IPS-18a (cell line): Measurements from ENCODE around the gene PSME2.

ENCODE experiments used
- H3K27ac ChIP-seq: one replicate; pipeline ENCODE4 v1.5.1; 2013; ENCODE audit warnings: low read length
- H3K27me3 ChIP-seq: one replicate; pipeline ENCODE4 v1.6.1; 2013; ENCODE audit warnings: mild to moderate bottlenecking, low read length; ENCODE audit not compliant: control insufficient read depth, insufficient read depth
- H3K36me3 ChIP-seq: one replicate; pipeline ENCODE4 v1.6.1; 2013; ENCODE audit warnings: low read depth, low read length; ENCODE audit not compliant: control insufficient read depth
- H3K4me1 ChIP-seq: one replicate; pipeline ENCODE4 v1.6.1; 2013; ENCODE audit warnings: low read depth, low read length; ENCODE audit not compliant: control insufficient read depth
- H3K4me3 ChIP-seq: one replicate; pipeline ENCODE4 v1.5.1; 2013; ENCODE audit warnings: low read length
- H3K9ac ChIP-seq: one replicate; pipeline ENCODE4 v1.6.1; 2013; ENCODE audit warnings: mild to moderate bottlenecking, low read length, moderate library complexity
- H3K9me3 ChIP-seq: one replicate; pipeline ENCODE4 v1.6.1; 2013; ENCODE audit warnings: low read depth, low read length; ENCODE audit not compliant: control insufficient read depth

Gene PSME2

DNA sequence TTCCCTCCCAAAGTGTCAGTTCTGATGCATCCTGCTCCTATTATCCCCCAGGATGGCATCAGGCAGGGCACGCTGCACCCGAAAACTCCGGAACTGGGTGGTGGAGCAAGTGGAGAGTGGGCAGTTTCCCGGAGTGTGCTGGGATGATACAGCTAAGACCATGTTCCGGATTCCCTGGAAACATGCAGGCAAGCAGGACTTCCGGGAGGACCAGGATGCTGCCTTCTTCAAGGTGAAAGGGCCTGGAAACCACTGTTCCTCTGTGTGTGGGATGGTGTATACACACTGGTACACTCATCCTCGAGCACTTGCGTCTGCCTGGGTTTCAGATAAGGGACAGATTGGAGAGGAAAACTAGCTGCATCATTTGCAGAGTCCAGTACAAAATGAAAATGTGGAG, 15.7 kb upstream of the PSME2 start:
- H3K36me3 ChIP-seq, result peaks cover 32% of the 10 kb centered on the region
- H3K4me3 ChIP-seq, result no peak overlapping the region
- H3K27ac ChIP-seq, result no peak overlapping the region

DNA sequence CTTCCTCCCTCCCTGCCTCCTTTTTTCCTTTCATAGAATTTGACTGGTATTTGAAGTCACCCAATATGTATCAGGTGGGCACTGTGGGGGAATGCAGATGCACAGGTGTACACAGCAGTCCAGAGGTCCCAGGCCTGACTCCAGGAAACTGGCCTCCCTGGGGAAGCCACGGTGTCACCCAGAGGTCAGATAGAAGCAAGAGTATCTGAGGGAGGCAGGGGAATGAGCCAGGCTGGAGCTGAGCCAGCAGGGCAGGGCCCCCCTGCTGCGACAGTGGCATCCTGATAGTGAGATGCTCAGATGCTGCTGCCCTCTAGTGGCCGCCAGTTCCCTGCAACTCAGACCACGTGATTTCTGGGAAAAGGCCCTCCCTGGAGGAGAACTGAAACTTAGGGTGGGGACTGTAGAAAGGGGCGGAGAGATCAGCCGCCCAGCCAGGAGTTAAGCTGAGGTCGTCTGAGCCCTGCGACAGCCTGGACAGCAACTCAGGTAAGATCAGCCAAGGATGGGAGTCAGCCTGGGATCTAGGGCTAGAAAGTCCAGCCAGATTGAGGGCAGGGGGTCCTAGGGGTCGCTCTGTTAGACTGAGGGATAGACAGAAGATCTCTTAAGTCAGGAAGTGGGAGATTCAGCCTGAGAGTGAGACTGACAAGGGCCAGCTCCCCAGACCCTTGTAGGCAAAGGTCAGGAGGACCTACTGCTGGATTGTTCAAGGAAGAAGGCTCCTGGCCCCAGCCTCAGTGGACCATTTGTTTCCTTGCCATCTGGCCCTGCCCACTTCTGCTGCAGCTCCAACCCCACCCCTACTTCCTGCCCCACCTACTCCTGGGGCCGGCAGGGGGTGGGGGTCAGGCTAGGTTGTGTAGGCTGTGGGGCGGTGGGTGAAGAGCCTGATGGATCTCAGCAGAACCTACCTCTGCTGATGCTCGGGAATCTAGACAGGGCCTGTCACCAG, 14.7 kb upstream of the PSME2 start, which contains the start of gene IRF9:
IRF9 (plus strand) TSS at position 416 of the 955 bp plus-strand sequence. CDS start 880 bp downstream, outside the sequence.
- Histone ChIP-seq H3K9ac (no peak within 1 kb of the TSS), H3K27ac (no peak within 1 kb of the TSS), H3K4me1 (peaks cover 6% of the 10 kb centered on the region), H3K36me3 (peaks cover 37% of the 10 kb centered on the region), H3K27me3 (no peaks in the 10 kb centered on the region), H3K4me3 (peak within 1 kb of the TSS; percentile 35), H3K9me3 (no peaks in the 10 kb centered on the region)

More for the DNA sequence above, 15.7 kb upstream of the PSME2 start:
- H3K27me3 ChIP-seq, result no peaks in the 10 kb centered on the region
- H3K9me3 ChIP-seq, result no peaks in the 10 kb centered on the region
- H3K9ac ChIP-seq, result no peak overlapping the region
- H3K4me1 ChIP-seq, result peaks cover 6% of the 10 kb centered on the region

DNA sequence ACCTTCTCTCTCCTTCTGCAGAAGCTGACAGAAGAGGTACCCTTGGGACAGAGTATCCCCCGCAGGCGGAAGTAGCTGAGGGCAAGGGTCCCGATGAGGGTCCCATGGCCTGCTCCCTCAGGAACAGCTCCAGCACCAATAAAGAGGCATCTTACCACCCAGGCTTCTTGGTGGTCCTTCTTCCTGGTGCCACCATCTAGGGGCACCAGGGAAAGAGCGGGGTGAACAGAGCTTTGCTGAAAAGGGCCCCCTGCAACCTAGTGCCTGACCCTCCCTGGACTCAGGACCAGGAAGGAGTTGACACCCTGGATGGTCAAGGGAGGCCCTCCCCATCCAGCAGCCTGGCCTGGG, 14.1 kb upstream of the PSME2 start:
- no peak overlapping the region for H3K27ac ChIP-seq
- H3K27me3 ChIP-seq, result no peaks in the 10 kb centered on the region
- H3K9me3 ChIP-seq, result no peaks in the 10 kb centered on the region
- no peak overlapping the region for H3K4me3 ChIP-seq
- peaks cover 6% of the 10 kb centered on the region for H3K4me1 ChIP-seq
- peaks cover 44% of the 10 kb centered on the region for H3K36me3 ChIP-seq
- no peak overlapping the region for H3K9ac ChIP-seq

DNA sequence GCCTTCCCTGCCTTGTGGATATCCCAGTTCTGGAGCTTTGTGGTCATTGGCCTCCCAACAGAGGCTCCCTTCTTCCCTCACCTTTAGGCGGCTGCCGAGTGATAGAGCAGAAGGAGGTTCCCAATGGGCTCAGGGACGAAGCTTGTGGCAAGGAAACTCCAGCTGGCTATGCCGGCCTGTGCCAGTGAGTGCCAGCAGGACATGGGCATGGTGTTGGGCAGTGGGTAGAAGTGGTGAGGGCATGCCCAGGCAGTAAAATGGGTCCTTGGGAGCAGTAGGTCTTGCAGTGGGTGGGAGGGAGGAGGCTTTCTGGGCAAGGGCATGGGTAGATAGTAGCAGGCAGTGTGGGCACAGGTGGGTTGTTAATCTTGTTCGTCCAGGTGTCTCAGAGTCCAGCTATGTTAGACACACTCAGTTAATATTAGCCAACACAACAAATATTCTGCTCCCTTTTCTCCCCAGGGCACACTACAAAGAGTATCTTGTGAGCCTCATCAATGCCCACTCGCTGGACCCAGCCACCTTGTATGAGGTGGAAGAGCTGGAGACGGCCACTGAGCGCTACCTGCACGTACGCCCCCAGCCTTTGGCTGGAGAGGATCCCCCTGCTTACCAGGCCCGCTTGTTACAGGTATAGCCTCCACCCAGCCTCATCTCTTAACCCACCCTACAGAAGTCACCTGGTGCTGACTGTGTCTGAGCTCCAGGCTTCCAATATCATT, 13.5 kb upstream of the PSME2 start:
- Histone ChIP-seq H3K36me3 (peaks cover 45% of the 10 kb centered on the region), H3K27me3 (no peaks in the 10 kb centered on the region), H3K9me3 (no peaks in the 10 kb centered on the region), H3K9ac (no peak overlapping the region), H3K4me1 (peaks cover 6% of the 10 kb centered on the region), H3K4me3 (no peak overlapping the region), H3K27ac (no peak overlapping the region)

DNA sequence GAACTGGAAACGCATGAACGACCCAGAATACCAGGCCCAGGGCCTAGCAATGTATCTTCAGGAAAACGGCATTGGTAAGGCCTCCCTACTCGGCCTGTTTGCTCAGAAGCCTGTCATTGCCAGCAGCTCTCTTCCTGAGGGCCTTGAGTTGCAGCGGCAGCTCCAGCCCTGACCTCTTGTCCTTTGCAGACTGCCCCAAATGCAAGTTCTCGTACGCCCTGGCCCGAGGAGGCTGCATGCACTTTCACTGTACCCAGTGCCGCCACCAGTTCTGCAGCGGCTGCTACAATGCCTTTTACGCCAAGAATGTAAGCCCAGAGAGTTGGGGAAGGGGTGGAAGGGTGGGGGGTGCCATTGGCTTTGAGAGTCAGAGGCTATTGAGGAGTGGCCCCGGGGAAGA, 10.9 kb upstream of the PSME2 start:
- H3K27me3 ChIP-seq, result no peaks in the 10 kb centered on the region
- no peak overlapping the region for H3K27ac ChIP-seq
- H3K9me3 ChIP-seq, result no peaks in the 10 kb centered on the region
- peaks cover 6% of the 10 kb centered on the region for H3K4me1 ChIP-seq
- no peak overlapping the region for H3K4me3 ChIP-seq
- peaks cover 50% of the 10 kb centered on the region for H3K36me3 ChIP-seq
- no peak overlapping the region for H3K9ac ChIP-seq

DNA sequence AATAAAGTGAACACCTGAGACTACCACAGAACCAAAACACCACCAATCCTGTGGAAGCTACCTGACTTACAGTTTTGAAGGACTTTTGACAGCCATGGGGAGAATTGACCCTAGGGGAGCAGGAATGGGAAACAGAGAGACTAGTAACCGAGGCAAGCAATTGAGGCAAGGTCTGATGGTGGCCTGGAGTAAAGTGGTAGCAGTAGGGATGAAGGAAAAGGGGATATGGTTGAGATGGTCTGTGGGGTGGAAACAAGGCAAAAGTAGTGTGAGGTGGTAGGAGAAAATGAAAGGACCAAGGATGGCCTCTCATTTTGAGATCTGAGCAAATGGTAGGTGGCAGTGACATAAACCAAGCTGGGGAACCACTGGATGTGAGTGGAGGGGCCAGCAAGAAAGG, 10.4 kb upstream of the PSME2 start:
- Histone ChIP-seq H3K4me1 (peaks cover 6% of the 10 kb centered on the region), H3K36me3 (peaks cover 53% of the 10 kb centered on the region), H3K9me3 (no peaks in the 10 kb centered on the region), H3K27ac (no peak overlapping the region), H3K9ac (no peak overlapping the region), H3K4me3 (no peak overlapping the region), H3K27me3 (no peaks in the 10 kb centered on the region)

DNA sequence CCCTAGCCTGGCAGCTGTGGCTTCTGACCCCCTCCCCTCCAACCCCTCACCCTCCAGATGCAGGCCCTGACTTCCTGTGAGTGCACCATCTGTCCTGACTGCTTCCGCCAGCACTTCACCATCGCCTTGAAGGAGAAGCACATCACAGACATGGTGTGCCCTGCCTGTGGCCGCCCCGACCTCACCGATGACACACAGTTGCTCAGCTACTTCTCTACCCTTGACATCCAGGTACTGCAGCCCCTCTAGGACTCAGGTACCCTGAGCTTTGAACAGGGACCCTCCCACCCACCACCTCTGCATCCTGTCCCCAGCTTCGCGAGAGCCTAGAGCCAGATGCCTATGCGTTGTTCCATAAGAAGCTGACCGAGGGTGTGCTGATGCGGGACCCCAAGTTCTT, 8.7 kb upstream of the PSME2 start:
- H3K9ac ChIP-seq, result no peak overlapping the region
- no peak overlapping the region for H3K27ac ChIP-seq
- H3K27me3 ChIP-seq, result no peaks in the 10 kb centered on the region
- no peaks in the 10 kb centered on the region for H3K4me1 ChIP-seq
- H3K4me3 ChIP-seq, result no peak overlapping the region
- H3K36me3 ChIP-seq, result peaks cover 63% of the 10 kb centered on the region
- H3K9me3 ChIP-seq, result no peaks in the 10 kb centered on the region

DNA sequence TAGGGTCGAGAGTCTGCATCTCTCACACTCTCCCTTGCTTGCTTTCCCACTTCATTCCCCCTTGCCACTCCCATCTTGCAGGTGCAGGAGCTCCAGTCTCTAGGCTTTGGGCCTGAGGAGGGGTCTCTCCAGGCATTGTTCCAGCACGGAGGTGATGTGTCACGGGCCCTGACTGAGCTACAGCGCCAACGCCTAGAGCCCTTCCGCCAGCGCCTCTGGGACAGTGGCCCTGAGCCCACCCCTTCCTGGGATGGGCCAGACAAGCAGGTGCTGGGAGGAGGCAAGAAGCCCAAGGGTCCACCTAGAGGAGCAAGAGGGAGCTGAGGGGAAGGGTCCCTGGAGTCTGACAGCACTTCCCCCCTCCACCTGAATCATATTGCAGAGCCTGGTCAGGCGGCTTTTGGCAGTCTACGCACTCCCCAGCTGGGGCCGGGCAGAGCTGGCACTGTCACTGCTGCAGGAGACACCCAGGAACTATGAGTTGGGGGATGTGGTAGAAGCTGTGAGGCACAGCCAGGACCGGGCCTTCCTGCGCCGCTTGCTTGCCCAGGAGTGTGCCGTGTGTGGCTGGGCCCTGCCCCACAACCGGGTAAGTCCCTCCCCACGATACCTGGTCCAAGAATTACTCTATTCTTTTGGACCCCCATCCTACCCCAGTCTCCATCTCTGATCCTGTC, 5.1 kb upstream of the PSME2 start:
- Histone ChIP-seq H3K4me3 (no peak overlapping the region), H3K9me3 (no peaks in the 10 kb centered on the region), H3K9ac (no peak overlapping the region), H3K27ac (no peak overlapping the region), H3K4me1 (peaks cover 3% of the 10 kb centered on the region), H3K27me3 (no peaks in the 10 kb centered on the region), H3K36me3 (peaks cover 51% of the 10 kb centered on the region)

DNA sequence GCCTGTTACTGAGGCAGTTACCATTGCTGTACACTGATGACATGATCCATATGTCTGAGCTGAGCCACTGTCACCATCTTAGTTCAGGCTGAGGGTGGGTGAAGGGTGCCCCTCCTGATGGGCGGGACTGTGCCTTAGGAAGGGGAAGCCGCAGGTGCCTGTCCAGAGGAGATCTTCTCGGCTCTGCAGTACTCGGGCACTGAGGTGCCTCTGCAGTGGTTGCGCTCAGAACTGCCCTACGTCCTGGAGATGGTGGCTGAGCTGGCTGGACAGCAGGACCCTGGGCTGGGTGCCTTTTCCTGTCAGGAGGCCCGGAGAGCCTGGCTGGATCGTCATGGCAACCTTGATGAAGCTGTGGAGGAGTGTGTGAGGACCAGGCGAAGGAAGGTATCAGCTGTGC, 4.6 kb upstream of the PSME2 start:
- Histone ChIP-seq H3K27me3 (no peaks in the 10 kb centered on the region), H3K4me3 (no peak overlapping the region), H3K4me1 (peaks cover 3% of the 10 kb centered on the region), H3K9ac (no peak overlapping the region), H3K36me3 (peaks cover 50% of the 10 kb centered on the region), H3K9me3 (no peaks in the 10 kb centered on the region), H3K27ac (no peak overlapping the region)

DNA sequence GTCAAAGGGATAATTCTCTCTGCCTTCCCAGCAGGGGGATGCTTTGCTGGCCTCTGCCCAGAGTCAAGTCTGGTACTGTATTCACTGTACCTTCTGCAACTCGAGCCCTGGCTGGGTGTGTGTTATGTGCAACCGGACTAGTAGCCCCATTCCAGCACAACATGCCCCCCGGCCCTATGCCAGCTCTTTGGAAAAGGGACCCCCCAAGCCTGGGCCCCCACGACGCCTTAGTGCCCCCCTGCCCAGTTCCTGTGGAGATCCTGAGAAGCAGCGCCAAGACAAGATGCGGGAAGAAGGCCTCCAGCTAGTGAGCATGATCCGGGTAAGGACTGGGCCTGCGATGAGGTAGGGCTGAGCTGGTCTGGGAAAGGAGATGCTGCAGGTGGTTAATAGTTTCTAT, 4.2 kb upstream of the PSME2 start:
- peaks cover 45% of the 10 kb centered on the region for H3K36me3 ChIP-seq
- no peaks in the 10 kb centered on the region for H3K9me3 ChIP-seq
- no peak overlapping the region for H3K27ac ChIP-seq
- no peaks in the 10 kb centered on the region for H3K27me3 ChIP-seq
- H3K9ac ChIP-seq, result no peak overlapping the region
- no peak overlapping the region for H3K4me3 ChIP-seq
- peaks cover 6% of the 10 kb centered on the region for H3K4me1 ChIP-seq

DNA sequence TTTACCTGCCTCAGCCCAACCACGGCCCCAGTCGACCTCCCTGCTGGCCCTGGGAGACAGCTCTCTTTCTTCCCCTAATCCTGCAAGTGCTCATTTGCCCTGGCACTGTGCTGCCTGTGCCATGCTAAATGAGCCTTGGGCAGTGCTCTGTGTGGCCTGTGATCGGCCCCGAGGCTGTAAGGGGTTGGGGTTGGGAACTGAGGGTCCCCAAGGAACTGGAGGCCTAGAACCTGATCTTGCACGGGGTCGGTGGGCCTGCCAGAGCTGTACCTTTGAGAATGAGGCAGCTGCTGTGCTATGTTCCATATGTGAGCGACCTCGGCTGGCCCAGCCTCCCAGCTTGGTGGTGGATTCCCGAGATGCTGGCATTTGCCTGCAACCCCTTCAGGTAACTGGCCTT, 3.7 kb upstream of the PSME2 start:
- Histone ChIP-seq H3K36me3 (peaks cover 40% of the 10 kb centered on the region), H3K27me3 (no peaks in the 10 kb centered on the region), H3K9me3 (no peaks in the 10 kb centered on the region), H3K9ac (no peak overlapping the region), H3K27ac (no peak overlapping the region), H3K4me1 (peaks cover 8% of the 10 kb centered on the region), H3K4me3 (no peak overlapping the region)
